Stimulated activated CD4-positive, alpha-beta T cell treated with anti-CD3 and anti-CD28 coated beads, Interleukin-1b, Interleukin-23, amount 100 ng/mL, for 24 hours (primary cell): ENCODE results near the gene SLC6A16.
"Not testable (repeated sequence)": the region's sequence is repeated elsewhere in the genome, so short reads cannot be mapped to it uniquely, and the experiment has no call there.

Experiments
- DNase-seq, 4 experiments: peaks; one replicate each; pipeline ENCODE4 v3.0.0-alpha.2; 2020; ENCODE audit warnings: low read depth in 4 of 4, low spot score in 1 of 4

Gene SLC6A16

GRCh38 chr19:49331187-49331586 lies 6.2 kb upstream of the SLC6A16 start:
- not testable (repeated sequence) for DNase-seq

- no peak for DNase-seq
Measured at GRCh38 chr19:49328741-49329140, 3.8 kb upstream of the SLC6A16 start.

GRCh38 chr19:49327878-49328544 lies 3.0 kb upstream of the SLC6A16 start:
- no peak for DNase-seq

- no peak for DNase-seq
Measured at GRCh38 chr19:49326165-49326704, 1.2 kb upstream of the SLC6A16 start.

GRCh38 chr19:49325756-49326155 lies 765 bp upstream of the SLC6A16 start:
- DNase-seq = not testable (repeated sequence)

GRCh38 chr19:49318296-49318695 lies 6.7 kb downstream of the SLC6A16 start:
- no peak for DNase-seq

- DNase-seq = no peak
Measured at GRCh38 chr19:49316284-49316683, 8.7 kb downstream of the SLC6A16 start.

GRCh38 chr19:49315111-49315510 lies 9.9 kb downstream of the SLC6A16 start:
- no peak for DNase-seq

GRCh38 chr19:49309087-49309486 lies 15.9 kb downstream of the SLC6A16 start:
- DNase-seq = no peak

- not testable (repeated sequence) for DNase-seq
Measured at GRCh38 chr19:49306734-49307133, 18.3 kb downstream of the SLC6A16 start.

- no peak for DNase-seq
Measured at GRCh38 chr19:49301866-49302252, 23.1 kb downstream of the SLC6A16 start.

- peak; percentile 66 to 79 (median 76) for DNase-seq
Measured at GRCh38 chr19:49301165-49301865, 23.7 kb downstream of the SLC6A16 start.

GRCh38 chr19:49298653-49299052 lies 26.3 kb downstream of the SLC6A16 start:
- not testable (repeated sequence) for DNase-seq

- DNase-seq = no peak
Measured at GRCh38 chr19:49297403-49297802, 27.6 kb downstream of the SLC6A16 start.

GRCh38 chr19:49295208-49295880 lies 29.6 kb downstream of the SLC6A16 start:
- no peak for DNase-seq

- DNase-seq = no peak
Measured at GRCh38 chr19:49294401-49294800, 30.6 kb downstream of the SLC6A16 start.

- no peak for DNase-seq
Measured at GRCh38 chr19:49290517-49290916, 34.5 kb downstream of the SLC6A16 start.

GRCh38 chr19:49289286-49289685 lies 35.7 kb downstream of the SLC6A16 start:
- DNase-seq = not testable (repeated sequence)

GRCh38 chr19:49288205-49288604 lies 36.8 kb downstream of the SLC6A16 start:
- DNase-seq = not testable (repeated sequence)

- DNase-seq = no peak
Measured at GRCh38 chr19:49287141-49287770, 37.7 kb downstream of the SLC6A16 start.

- no peak for DNase-seq
Measured at GRCh38 chr19:49282184-49282583, 42.8 kb downstream of the SLC6A16 start.
